ENCODE data around the gene SYCP2. TPM values are rescaled to one million over a fixed set of nuclear protein-coding genes. Genes with fewer than 3 reads are reported as not detected.

The SYCP2 gene
- total and polyA plus RNA-seq, 9 donors = 2.1 to 6.0 (median 3.1) TPM

DNA sequence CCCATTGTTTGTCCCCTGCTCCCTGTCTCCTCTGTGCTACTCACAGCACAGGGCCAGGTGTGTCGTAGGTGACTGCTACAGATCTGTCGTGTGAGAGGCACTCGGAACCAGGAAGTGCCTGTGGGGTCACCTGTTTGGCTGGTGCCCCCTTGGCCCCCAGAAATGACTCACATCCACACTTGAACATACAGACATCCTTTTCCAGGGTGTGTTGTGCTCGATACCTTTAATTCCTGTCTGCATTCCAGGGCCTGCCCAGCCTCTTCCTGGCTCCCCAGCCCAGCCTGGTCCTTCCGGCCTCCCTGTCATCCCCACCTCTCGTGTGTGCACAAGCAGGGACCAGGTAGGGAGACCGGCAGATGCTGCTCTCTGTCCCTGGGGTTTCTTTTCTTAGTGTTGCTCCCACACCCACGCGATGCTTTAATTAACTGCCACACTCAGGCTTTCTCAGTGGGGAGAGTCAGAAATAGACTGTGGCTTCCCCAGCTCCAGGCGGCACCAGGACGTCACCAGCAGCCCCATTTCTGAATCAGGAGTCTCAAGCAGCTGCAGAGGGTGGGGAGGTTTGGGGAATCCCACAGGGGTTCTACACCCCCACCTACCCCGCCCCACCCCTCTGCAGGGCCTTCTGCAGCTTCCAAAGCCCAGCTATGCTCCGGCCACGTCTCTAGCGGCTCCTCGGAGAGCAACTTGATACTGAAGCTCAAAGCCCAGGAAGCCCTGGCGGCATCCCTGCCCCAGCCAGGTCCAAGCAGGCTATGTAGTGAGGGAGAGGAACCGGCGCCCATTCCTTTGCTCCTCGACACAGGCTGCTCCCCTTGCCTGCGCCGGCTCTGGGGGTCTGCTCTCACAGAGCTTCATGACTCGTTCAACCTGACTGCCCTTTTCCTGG lies 102.2 kb downstream of the SYCP2 start:
- H3K36me3 ChIP-seq (ENCODE audit: control insufficient read depth, insufficient read depth, low read length) = no peaks in the 10 kb centered on the region
- peaks cover 2% of the 10 kb centered on the region for H3K27me3 ChIP-seq (ENCODE audit: control insufficient read depth, insufficient read depth, low read length)
- no peak overlapping the region for H3K4me3 ChIP-seq (ENCODE audit: low read length)
- no peak overlapping the region for H3K27ac ChIP-seq (ENCODE audit: low read length)
- H3K4me1 ChIP-seq (ENCODE audit: control insufficient read depth, insufficient read depth, low read length) = peaks cover 70% of the 10 kb centered on the region
- WGBS (ENCODE audit: insufficient coverage) = 27% methylated on average over 18 of the region's 23 CpGs
- H3K9me3 ChIP-seq (replicated peaks; ENCODE audit: control insufficient read depth, low read depth, low read length) = no peaks in the 10 kb centered on the region
- peak; percentile 58 for DNase-seq

DNA sequence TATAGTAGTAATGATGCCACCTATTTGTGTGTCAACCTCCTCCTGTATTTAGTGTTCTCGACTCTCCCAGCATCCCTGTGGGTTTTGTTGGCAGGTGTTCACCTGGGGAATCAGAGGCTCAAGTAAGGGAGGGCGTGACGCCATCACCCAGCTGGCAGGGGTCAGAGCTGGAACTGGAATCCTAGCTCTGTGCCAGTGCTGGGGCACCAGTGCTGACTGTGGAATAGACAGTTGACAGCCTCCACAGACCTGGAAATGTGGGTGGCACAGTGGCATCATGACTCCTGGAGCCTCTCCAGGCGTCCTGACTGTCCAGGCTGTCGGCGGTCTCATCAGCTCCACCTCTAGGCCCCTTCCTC lies 102.8 kb downstream of the SYCP2 start:
- H3K27ac ChIP-seq (ENCODE audit: low read length) = no peak overlapping the region

DNA sequence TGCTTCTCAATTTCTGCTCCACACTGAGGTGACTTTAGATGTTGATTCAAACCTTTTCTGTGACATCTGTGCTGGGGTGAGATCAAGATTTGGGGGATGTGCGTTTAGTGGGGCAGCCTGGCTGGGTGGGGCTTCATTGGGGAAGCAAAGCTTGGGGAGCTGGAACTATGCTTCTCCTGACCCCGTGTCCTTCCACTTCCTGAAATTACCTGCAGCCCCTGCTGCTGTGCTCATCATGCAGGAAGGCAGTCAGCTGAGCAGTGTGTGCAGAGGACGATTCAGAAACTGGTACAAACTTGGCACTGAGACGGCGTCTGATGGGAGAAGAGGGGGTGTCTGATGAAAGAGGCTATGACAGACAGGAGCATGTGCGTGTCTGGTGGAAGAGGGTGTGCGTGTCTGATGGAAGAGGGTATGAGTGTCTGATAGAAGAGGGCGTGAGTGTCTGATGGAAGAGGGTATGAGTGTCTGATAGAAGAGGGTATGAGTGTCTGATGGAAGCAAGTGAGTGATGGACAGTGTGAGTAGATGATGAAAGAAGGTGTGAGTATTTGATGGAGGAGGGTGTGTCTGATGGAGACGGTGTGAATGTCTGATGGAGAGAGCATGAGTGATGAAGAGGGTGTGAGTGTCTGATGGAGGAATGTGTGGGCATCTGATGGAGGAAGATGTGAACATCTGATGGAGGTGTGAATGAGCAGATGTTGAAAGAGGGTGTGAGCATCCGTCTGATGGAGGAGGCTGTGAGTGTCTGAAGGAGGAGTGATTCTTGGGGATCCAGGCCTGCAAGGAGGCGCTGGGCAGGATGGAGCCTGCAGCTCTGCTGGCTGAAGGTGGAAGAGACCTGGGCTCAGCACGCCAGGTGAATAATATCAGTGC lies 103.4 kb downstream of the SYCP2 start:
- Histone ChIP-seq H3K9me3 (replicated peaks; ENCODE audit: control insufficient read depth, low read depth, low read length) (no peaks in the 10 kb centered on the region), H3K36me3 (ENCODE audit: control insufficient read depth, insufficient read depth, low read length) (no peaks in the 10 kb centered on the region), H3K4me1 (ENCODE audit: control insufficient read depth, insufficient read depth, low read length) (peaks cover 67% of the 10 kb centered on the region), H3K4me3 (ENCODE audit: low read length) (no peak overlapping the region), H3K27me3 (ENCODE audit: control insufficient read depth, insufficient read depth, low read length) (peaks cover 2% of the 10 kb centered on the region), H3K27ac (ENCODE audit: low read length) (no peak overlapping the region)
- DNase-seq = no peak
- WGBS (ENCODE audit: insufficient coverage) = 79% methylated on average over 11 of the region's 12 CpGs

More for the DNA sequence above, 102.8 kb downstream of the SYCP2 start:
- no peak overlapping the region for H3K4me3 ChIP-seq (ENCODE audit: low read length)
- 75% methylated on average over 6 of the region's 6 CpGs for WGBS (ENCODE audit: insufficient coverage)
- no peaks in the 10 kb centered on the region for H3K36me3 ChIP-seq (ENCODE audit: control insufficient read depth, insufficient read depth, low read length)
- H3K27me3 ChIP-seq (ENCODE audit: control insufficient read depth, insufficient read depth, low read length) = peaks cover 2% of the 10 kb centered on the region
- DNase-seq = no peak
- no peaks in the 10 kb centered on the region for H3K9me3 ChIP-seq (replicated peaks; ENCODE audit: control insufficient read depth, low read depth, low read length)
- H3K4me1 ChIP-seq (ENCODE audit: control insufficient read depth, insufficient read depth, low read length) = peaks cover 67% of the 10 kb centered on the region

DNA sequence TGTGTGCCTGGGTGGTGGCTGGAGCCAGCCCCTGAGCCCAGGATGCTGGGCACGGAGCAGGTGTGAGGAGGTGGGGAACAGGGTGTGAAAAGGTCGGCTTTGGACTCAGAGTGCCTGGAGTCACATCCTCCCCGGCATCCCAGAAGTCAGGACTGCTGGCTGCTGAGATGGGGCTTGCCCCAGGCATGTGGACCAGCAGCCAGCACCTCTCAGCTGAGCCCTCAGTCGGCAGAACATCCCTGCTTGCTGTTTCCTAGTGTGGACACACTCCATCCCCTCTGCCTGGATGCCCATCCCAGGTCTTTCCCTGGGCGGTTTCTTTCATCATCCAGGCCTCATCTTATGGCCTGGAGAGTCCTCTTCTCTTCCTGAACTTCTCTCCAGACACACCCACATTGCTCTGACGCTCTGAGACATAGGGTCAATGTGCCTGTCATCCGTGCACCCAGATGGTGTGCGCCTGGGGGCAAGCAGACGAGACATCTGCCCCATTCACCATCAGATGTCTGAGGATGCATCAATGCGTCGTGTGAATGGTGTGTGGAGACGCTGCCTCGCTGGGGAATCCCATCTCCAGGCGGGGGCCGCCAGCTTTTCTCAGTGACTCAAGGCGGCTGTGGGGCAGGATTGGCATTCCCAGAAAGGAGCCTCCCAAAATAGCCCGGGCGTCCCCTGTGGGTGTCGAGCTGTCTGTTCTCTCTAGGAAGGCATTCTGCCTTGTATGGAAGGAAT lies 104.2 kb downstream of the SYCP2 start:
- Histone ChIP-seq H3K36me3 (ENCODE audit: control insufficient read depth, insufficient read depth, low read length) (no peaks in the 10 kb centered on the region), H3K4me3 (ENCODE audit: low read length) (no peak overlapping the region), H3K27ac (ENCODE audit: low read length) (no peak overlapping the region), H3K9me3 (replicated peaks; ENCODE audit: control insufficient read depth, low read depth, low read length) (no peaks in the 10 kb centered on the region), H3K4me1 (ENCODE audit: control insufficient read depth, insufficient read depth, low read length) (peaks cover 71% of the 10 kb centered on the region), H3K27me3 (ENCODE audit: control insufficient read depth, insufficient read depth, low read length) (peaks cover 2% of the 10 kb centered on the region)
- 82% methylated on average over 15 of the region's 19 CpGs for WGBS (ENCODE audit: insufficient coverage)
- DNase-seq = no peak

DNA sequence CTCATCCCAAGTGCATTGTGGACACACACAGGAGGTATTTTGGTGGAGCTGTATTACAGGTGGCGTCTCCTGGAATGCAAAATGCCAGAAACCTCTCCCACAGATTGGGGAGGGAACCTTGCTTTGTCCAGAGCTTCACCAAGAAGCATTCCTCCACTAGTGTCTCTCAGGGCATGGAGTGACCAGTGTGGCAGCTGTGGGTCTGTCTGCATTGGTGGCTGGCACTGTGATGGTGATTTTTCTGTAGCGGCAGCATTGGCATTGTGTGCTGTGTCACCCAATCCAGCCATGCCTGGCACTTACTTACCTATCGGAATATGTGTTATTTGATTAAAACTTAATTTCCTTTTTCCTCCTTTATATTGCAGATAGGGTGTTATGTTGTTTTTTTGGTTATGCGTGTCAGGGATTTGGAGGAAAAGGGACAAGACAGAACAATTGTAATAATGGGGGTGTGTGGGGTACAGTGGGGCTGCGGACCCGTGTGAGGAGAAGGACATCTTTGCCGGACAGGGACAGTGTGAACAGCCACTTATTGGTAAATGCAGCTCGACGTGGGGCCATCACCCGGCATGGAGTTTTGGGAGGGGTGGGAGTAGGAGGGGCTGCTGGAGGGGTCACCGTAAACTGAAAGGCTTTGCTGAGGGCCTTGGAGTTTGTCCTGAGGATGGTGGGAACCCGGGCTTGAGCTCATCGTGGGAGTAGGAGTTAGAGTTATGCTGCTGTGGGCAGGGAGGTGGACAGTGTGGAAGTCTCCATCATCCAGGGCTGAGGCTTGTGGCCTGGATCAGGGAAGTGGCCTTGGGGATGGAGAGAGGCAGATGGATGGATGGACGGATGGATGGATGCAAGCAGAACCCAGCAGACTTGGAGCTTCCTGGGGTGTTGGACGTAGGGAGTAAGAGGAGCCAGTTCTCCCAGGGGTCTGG lies 105.0 kb downstream of the SYCP2 start:
- Histone ChIP-seq H3K4me3 (ENCODE audit: low read length) (no peak overlapping the region), H3K36me3 (ENCODE audit: control insufficient read depth, insufficient read depth, low read length) (no peaks in the 10 kb centered on the region), H3K9me3 (replicated peaks; ENCODE audit: control insufficient read depth, low read depth, low read length) (no peaks in the 10 kb centered on the region), H3K4me1 (ENCODE audit: control insufficient read depth, insufficient read depth, low read length) (peaks cover 79% of the 10 kb centered on the region), H3K27ac (ENCODE audit: low read length) (no peak overlapping the region), H3K27me3 (ENCODE audit: control insufficient read depth, insufficient read depth, low read length) (peaks cover under 1% of the 10 kb centered on the region)
- DNase-seq = no peak
- 83% methylated on average over 13 of the region's 15 CpGs for WGBS (ENCODE audit: insufficient coverage)

DNA sequence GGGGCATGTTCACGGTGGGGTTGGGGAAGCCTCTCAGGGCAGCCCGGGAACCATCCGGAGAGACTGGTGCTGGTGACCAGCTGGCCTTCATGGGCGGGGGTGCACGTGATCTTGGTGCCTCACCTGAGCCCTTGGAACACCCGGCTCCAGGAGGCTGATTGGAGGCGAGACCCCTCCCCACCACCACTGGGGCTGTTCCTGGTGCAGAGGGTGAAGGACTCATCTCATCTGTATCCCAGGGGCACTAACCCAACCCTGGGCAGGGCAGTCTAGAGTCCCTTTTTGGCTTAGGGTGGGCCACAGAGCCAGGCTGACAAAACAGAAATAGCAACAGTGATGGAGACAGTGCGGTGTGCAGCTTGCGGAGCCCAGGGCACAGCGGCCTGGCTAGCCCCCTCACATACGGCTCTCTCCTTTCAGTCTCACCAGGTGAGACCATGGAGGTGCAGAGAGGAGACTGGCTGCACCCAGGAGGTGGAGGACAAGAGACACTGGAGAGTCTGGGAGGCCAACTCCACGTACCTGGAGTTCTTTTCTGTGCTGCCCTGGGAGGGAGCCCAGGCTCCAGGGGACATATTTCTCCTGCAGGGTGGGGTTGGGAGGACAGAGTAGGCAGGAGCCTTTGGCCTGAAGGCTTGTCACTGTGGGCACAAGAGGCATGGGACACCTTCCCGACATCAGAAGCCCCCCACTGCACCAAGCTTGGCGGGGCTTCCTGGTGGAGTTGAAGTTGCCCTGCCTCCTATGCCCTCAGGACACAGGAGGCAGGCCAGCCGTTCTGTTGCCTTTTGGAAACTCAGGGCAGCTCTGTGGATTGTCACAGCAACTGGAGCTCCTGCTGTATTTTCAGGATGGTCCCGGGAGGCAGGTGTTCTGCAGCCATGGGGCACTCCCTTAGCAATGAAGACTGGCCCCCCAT lies 106.0 kb downstream of the SYCP2 start:
- Histone ChIP-seq H3K9me3 (replicated peaks; ENCODE audit: control insufficient read depth, low read depth, low read length) (no peaks in the 10 kb centered on the region), H3K36me3 (ENCODE audit: control insufficient read depth, insufficient read depth, low read length) (no peaks in the 10 kb centered on the region), H3K4me3 (ENCODE audit: low read length) (no peak overlapping the region), H3K27me3 (ENCODE audit: control insufficient read depth, insufficient read depth, low read length) (no peaks in the 10 kb centered on the region), H3K27ac (ENCODE audit: low read length) (peak overlapping the region; percentile 59), H3K4me1 (ENCODE audit: control insufficient read depth, insufficient read depth, low read length) (peaks cover 85% of the 10 kb centered on the region)
- 88% methylated on average over 6 of the region's 16 CpGs for WGBS (ENCODE audit: insufficient coverage)
- DNase-seq = no peak

DNA sequence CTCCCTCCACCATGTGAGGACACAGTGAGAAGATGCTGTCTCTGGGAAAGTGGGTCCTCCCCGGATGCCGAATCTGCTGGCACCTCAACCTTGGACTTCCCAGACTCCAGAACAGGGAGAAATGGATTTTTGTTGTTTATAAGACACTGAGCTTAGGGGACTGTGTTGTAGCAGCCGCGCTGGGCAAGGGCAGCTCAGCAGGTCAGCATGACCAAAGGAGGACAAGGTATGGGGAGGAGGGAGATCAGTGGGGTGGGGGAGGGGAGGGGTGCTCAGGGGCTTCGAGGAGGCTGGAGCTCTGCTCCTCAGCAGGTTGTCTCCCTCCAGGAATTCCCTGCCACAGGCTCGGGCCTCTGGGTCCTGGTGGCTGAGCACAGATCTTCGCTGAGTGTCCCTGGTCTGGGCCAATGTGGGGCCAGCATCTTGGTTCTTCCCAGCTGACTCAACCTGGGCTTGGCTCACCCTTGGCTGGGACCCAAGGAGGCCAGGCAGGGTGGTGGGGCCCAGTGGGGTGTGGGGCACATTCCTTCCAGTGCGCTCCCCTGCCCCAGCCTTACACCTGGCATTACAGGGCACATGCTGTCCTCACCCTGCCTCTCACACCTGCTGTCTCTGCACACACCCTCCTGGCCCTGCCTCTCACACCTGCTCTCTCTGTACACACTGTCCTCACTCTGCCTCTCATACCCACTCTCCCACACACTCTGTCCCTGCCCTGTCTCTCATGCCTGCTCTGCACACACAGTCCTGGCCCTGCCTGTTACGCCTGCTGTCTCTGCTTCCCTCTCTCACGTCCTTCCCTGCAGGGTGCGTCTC lies 107.3 kb downstream of the SYCP2 start:
- Histone ChIP-seq H3K27ac (ENCODE audit: low read length) (peak overlapping the region; percentile 59), H3K27me3 (ENCODE audit: control insufficient read depth, insufficient read depth, low read length) (no peaks in the 10 kb centered on the region), H3K36me3 (ENCODE audit: control insufficient read depth, insufficient read depth, low read length) (no peaks in the 10 kb centered on the region), H3K4me1 (ENCODE audit: control insufficient read depth, insufficient read depth, low read length) (peaks cover 79% of the 10 kb centered on the region), H3K9me3 (replicated peaks; ENCODE audit: control insufficient read depth, low read depth, low read length) (no peaks in the 10 kb centered on the region), H3K4me3 (ENCODE audit: low read length) (no peak overlapping the region)
- WGBS (ENCODE audit: insufficient coverage) = 79% methylated on average over 6 of the region's 11 CpGs
- DNase-seq = peak; percentile 75

DNA sequence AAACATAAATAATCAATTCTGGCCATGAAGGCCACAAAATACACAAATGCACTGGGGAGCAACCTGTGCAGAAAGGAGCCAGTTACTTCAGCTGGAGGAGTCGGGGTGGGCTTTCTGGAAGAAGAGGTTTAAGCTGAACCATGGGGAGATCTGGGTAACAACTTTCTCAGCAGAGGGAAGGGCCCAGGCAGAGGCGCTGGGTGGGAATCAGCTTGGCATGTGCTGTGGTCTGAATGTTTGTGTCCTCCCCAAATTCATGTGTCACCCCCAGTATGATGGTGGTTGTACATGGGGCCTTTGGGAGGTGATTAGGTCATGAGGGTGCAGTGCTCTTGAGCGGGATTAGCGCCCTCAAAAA lies 107.9 kb downstream of the SYCP2 start:
- Histone ChIP-seq H3K27ac (ENCODE audit: low read length) (no peak overlapping the region), H3K36me3 (ENCODE audit: control insufficient read depth, insufficient read depth, low read length) (no peaks in the 10 kb centered on the region), H3K4me3 (ENCODE audit: low read length) (no peak overlapping the region), H3K9me3 (replicated peaks; ENCODE audit: control insufficient read depth, low read depth, low read length) (no peaks in the 10 kb centered on the region), H3K4me1 (ENCODE audit: control insufficient read depth, insufficient read depth, low read length) (peaks cover 79% of the 10 kb centered on the region), H3K27me3 (ENCODE audit: control insufficient read depth, insufficient read depth, low read length) (no peaks in the 10 kb centered on the region)
- WGBS (ENCODE audit: insufficient coverage) = 97% methylated on average over 4 of the region's 4 CpGs
- no peak for DNase-seq
